SK-N-SH (cell line): ENCODE results near the gene DENND1A. TPM values are rescaled to one million over a fixed set of nuclear protein-coding genes. Genes with fewer than 3 reads are reported as not detected.

Source experiments
- CTCF ChIA-PET: fragments of 300-600, 350-600 bp; formaldehyde crosslinking; extraction: SDS; loops from one replicate; lab custom pipeline; 2021; lab: Yijun Ruan, JAX
- POLR2A ChIA-PET: fragments of 350-600 bp; sonication (Branson Sonifier 250); formaldehyde crosslinking; extraction: SDS; loops from one replicate; lab custom pipeline; 2020; ENCODE audit warnings: antibody characterized with exemption, inconsistent platforms; lab: Yijun Ruan, JAX
- DNase-seq: peaks from one replicate; pipeline ENCODE4 v3.0.0; 2012
- H2AFZ ChIP-seq: fragments of 200-600 bp; sonication (generic); 2 replicates; pipeline ENCODE4 v1.8.1; 2016; ENCODE audit warnings: antibody characterized with exemption, mild to moderate bottlenecking, low read depth
- H3F3A ChIP-seq: fragments of 200-600 bp; sonication (generic); replicated peaks from 2 replicates; pipeline ENCODE3; 2016; ENCODE audit warnings: antibody characterized with exemption, mild to moderate bottlenecking; ENCODE audit not compliant: insufficient read depth
- H3K27ac ChIP-seq, 2 experiments: fragments of 200-500 bp in 1 of 2; fragments of 200-600 bp in 1 of 2; sonication (Bioruptor generic) in 1 of 2; sonication (generic), shearing (Covaris generic) in 1 of 2; 2 replicates each; pipeline versions ENCODE4 v1.5.1 to v1.6.1; 2014 to 2016; ENCODE audit warnings: low read depth in 2 of 2, inconsistent platforms in 1 of 2, low read length in 1 of 2, mild to moderate bottlenecking in 1 of 2, mixed read lengths in 1 of 2
- H3K27me3 ChIP-seq: fragments of 200-600 bp; sonication (generic), shearing (Covaris generic); 2 replicates; pipeline ENCODE4 v1.6.1; 2016; ENCODE audit warnings: mixed run types; ENCODE audit not compliant: insufficient read depth
- H3K36me3 ChIP-seq, 2 experiments: fragments of 200-500 bp in 1 of 2; fragments of 200-600 bp in 1 of 2; sonication (Bioruptor generic) in 1 of 2; sonication (generic) in 1 of 2; replicated peaks in 1 of 2; 2 replicates each; pipeline versions ENCODE3 to v1.5.1; 2014 to 2016; ENCODE audit warnings: low read length in 1 of 2, mild to moderate bottlenecking in 1 of 2; ENCODE audit not compliant: insufficient read depth in 2 of 2, control insufficient read depth in 1 of 2
- H3K4me1 ChIP-seq, 2 experiments: fragments of 200-500 bp in 1 of 2; fragments of 200-600 bp in 1 of 2; sonication (Bioruptor generic) in 1 of 2; sonication (generic), shearing (Covaris generic) in 1 of 2; 2 replicates each; pipeline versions ENCODE4 v1.5.1 to v1.6.1; 2014 to 2016; ENCODE audit warnings: low read depth in 1 of 2, low read length in 1 of 2, mixed run types in 1 of 2; ENCODE audit not compliant: insufficient read depth in 2 of 2, control insufficient read depth in 1 of 2
- H3K4me2 ChIP-seq: fragments of 200-600 bp; sonication (generic), shearing (Covaris generic); 2 replicates; pipeline ENCODE4 v1.6.1; 2017; ENCODE audit warnings: mixed run types
- H3K4me3 ChIP-seq, 2 experiments: fragments of 200-500 bp in 1 of 2; fragments of 200-600 bp in 1 of 2; sonication (Bioruptor generic) in 1 of 2; sonication (generic), shearing (Covaris generic) in 1 of 2; 2 replicates each; pipeline versions ENCODE4 v1.5.1 to v1.8.1; 2014 to 2016; ENCODE audit warnings: low read depth in 2 of 2, inconsistent platforms in 1 of 2, low read length in 1 of 2, mild to moderate bottlenecking in 1 of 2, mixed read lengths in 1 of 2, moderate library complexity in 1 of 2
- H3K79me2 ChIP-seq: fragments of 200-600 bp; sonication (generic); 2 replicates; pipeline ENCODE4 v1.8.1; 2017; ENCODE audit warnings: mild to moderate bottlenecking; ENCODE audit not compliant: insufficient read depth
- H3K9ac ChIP-seq: fragments of 200-600 bp; sonication (generic); 2 replicates; pipeline ENCODE4 v1.6.1; 2017; ENCODE audit warnings: mixed run types
- H3K9me2 ChIP-seq: fragments of 200-600 bp; sonication (generic); 2 replicates; pipeline ENCODE4 v1.6.1; 2017; ENCODE audit warnings: mixed run types
- H3K9me3 ChIP-seq: fragments of 200-600 bp; sonication (generic); 2 replicates; pipeline ENCODE4 v1.6.1; 2017; ENCODE audit warnings: mixed run types, mild to moderate bottlenecking, moderate library complexity
- H4K20me1 ChIP-seq: fragments of 200-600 bp; sonication (generic); 2 replicates; pipeline ENCODE4 v1.6.1; 2017; ENCODE audit warnings: mild to moderate bottlenecking, mixed run types; ENCODE audit not compliant: insufficient read depth
- CHD2 ChIP-seq: fragments of 150-350 bp; IDR thresholded peaks from 2 replicates; pipeline ENCODE4 v1.6.1; 2018; ENCODE audit warnings: low read length; ENCODE audit not compliant: partially characterized antibody
- EZH2phosphoT487 ChIP-seq: fragments of 200-600 bp; sonication (generic); IDR thresholded peaks from 2 replicates; pipeline ENCODE4 v1.6.1; 2017; ENCODE audit warnings: low read depth, mixed run types, mild to moderate bottlenecking, antibody characterized with exemption, moderate library complexity, borderline replicate concordance
- FOXM1 ChIP-seq: IDR thresholded peaks from 2 replicates; pipeline ENCODE4 v1.4.0; 2012; ENCODE audit warnings: low read depth, mild to moderate bottlenecking
- GABPA ChIP-seq: IDR thresholded peaks from 2 replicates; pipeline ENCODE4 v1.4.0; 2012; ENCODE audit warnings: low read depth, mild to moderate bottlenecking
- IRF3 ChIP-seq: fragments of 150-350 bp; IDR thresholded peaks from 2 replicates; pipeline ENCODE4 v1.6.1; 2016; ENCODE audit warnings: mild to moderate bottlenecking, low read depth, low read length
- MEF2A ChIP-seq: IDR thresholded peaks from 2 replicates; pipeline ENCODE4 v1.4.0; 2012; ENCODE audit warnings: low read depth, borderline replicate concordance
- MXI1 ChIP-seq: IDR thresholded peaks from 2 replicates; pipeline ENCODE4 v1.6.1; 2012; ENCODE audit warnings: mild to moderate bottlenecking, low read depth, low read length, improper control_type of control experiment
- NFIC ChIP-seq: IDR thresholded peaks from 2 replicates; pipeline ENCODE4 v1.4.0; 2012; ENCODE audit warnings: borderline replicate concordance
- RXRA ChIP-seq: IDR thresholded peaks from 2 replicates; pipeline ENCODE4 v1.4.0; 2012; ENCODE audit warnings: low read depth, mild to moderate bottlenecking, borderline replicate concordance
- SMC3 ChIP-seq: IDR thresholded peaks from 2 replicates; pipeline ENCODE4 v1.6.1; 2012; ENCODE audit warnings: low read depth, low read length, improper control_type of control experiment
- TAF1 ChIP-seq: IDR thresholded peaks from 2 replicates; pipeline ENCODE4 v1.6.1; 2012; ENCODE audit warnings: low read depth, mild to moderate bottlenecking, low read length, moderate library complexity, borderline replicate concordance
- WGBS: methylation state at CpG from one replicate; pipeline ENCODE4 v1.1.6; 2017; ENCODE audit warnings: low lambda C conversion rate; 5-methylcytosine and 5-hydroxymethylcytosine counted together
- polyA plus RNA-seq, 3 experiments: library from polyadenylated mRNA; depleted of rRNA; stranded (reverse); fragments of >200 nt; gene quantifications; 2 replicates each; pipeline ENCODE4 v1.2.3, GENCODE V29; 2012
- TF ChIP-seq, protein P1 (sequence below): IDR thresholded peaks from 2 replicates; pipeline ENCODE4 v1.4.0; 2012; ENCODE audit warnings: low read depth, borderline replicate concordance
- TF ChIP-seq, protein P2 (sequence below): fragments of 200-600 bp; sonication (generic); IDR thresholded peaks from 2 replicates; pipeline ENCODE4 v1.6.1; 2017; ENCODE audit warnings: antibody characterized with exemption, mild to moderate bottlenecking, moderate library complexity

The DENND1A gene
- polyA plus RNA-seq, 1 of the 3 experiments (the other 2 are of a cell fraction), result 25.4 TPM

GRCh38 chr9:123359546-123359945, 570.4 kb downstream of the DENND1A start (continued):
- TF ChIP-seq TAF1 (no peak), MXI1 (no peak)

GRCh38 chr9:123359106-123359505, 570.8 kb downstream of the DENND1A start:
- Histone ChIP-seq H3K27ac (no peak overlapping the region), H3K9me2 (no peaks in the 10 kb centered on the region), H3K27me3 (no peaks in the 10 kb centered on the region), H3K9ac (no peak overlapping the region)
- ChIA-PET POLR2A (no interaction called here), CTCF (interaction anchor here (0.9 to 6.1 kb wide), 5 partner anchors 9 to 257 kb away, joined by 3 to 46 read pairs (median 5); no protein-coding TSS in a partner anchor)
- DNase-seq, result no peak
- TF ChIP-seq SMC3 (no peak), RXRA (no peak), IRF3 (no peak), TAF1 (no peak), MEF2A (no peak), GABPA (no peak), FOXM1 (no peak), CHD2 (no peak), NFIC (no peak), EZH2phosphoT487 (no peak)
- TF ChIP-seq, protein P1, sequence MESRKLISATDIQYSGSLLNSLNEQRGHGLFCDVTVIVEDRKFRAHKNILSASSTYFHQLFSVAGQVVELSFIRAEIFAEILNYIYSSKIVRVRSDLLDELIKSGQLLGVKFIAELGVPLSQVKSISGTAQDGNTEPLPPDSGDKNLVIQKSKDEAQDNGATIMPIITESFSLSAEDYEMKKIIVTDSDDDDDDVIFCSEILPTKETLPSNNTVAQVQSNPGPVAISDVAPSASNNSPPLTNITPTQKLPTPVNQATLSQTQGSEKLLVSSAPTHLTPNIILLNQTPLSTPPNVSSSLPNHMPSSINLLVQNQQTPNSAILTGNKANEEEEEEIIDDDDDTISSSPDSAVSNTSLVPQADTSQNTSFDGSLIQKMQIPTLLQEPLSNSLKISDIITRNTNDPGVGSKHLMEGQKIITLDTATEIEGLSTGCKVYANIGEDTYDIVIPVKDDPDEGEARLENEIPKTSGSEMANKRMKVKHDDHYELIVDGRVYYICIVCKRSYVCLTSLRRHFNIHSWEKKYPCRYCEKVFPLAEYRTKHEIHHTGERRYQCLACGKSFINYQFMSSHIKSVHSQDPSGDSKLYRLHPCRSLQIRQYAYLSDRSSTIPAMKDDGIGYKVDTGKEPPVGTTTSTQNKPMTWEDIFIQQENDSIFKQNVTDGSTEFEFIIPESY, result no peak
- TF ChIP-seq, protein P2, sequence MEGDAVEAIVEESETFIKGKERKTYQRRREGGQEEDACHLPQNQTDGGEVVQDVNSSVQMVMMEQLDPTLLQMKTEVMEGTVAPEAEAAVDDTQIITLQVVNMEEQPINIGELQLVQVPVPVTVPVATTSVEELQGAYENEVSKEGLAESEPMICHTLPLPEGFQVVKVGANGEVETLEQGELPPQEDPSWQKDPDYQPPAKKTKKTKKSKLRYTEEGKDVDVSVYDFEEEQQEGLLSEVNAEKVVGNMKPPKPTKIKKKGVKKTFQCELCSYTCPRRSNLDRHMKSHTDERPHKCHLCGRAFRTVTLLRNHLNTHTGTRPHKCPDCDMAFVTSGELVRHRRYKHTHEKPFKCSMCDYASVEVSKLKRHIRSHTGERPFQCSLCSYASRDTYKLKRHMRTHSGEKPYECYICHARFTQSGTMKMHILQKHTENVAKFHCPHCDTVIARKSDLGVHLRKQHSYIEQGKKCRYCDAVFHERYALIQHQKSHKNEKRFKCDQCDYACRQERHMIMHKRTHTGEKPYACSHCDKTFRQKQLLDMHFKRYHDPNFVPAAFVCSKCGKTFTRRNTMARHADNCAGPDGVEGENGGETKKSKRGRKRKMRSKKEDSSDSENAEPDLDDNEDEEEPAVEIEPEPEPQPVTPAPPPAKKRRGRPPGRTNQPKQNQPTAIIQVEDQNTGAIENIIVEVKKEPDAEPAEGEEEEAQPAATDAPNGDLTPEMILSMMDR, result no peak
- TF ChIP-seq, all 33 proteins: peak for 0
- Histone ChIP-seq H2AFZ (no peak overlapping the region), H3K79me2 (no peaks in the 10 kb centered on the region), H4K20me1 (no peaks in the 10 kb centered on the region), H3K9me3 (no peaks in the 10 kb centered on the region), H3K4me1 (peaks cover 0 to 6% of the 10 kb centered on the region in 2 experiments; a peak in 1 of 4 replicates), H3K4me3 (no peak overlapping the region), H3F3A (no peaks in the 10 kb centered on the region), H3K36me3 (no peaks in the 10 kb centered on the region), H3K4me2 (no peak overlapping the region)
- WGBS, result 50% methylated on average over 2 of the region's 2 CpGs
